Neural cell (in vitro differentiated cells): Measurements from ENCODE around the gene EIF3B. TPM values are rescaled to one million over a fixed set of nuclear protein-coding genes. Genes with fewer than 3 reads are reported as not detected.

Experiments used
- H2AFZ ChIP-seq: fragments of 200-600, 300-800 bp; sonication (generic), shearing (Covaris generic); 2 replicates; pipeline ENCODE4 v1.6.0; 2014; ENCODE audit warnings: low read depth, mild to moderate bottlenecking, antibody characterized with exemption, low read length, moderate library complexity
- H3F3A ChIP-seq: fragments of 200-600 bp; shearing (Covaris generic); 2 replicates; pipeline ENCODE4 v1.6.1; 2016; ENCODE audit warnings: mild to moderate bottlenecking, moderate library complexity, mixed read lengths, antibody characterized with exemption, low read length; ENCODE audit not compliant: insufficient read depth, poor library complexity, severe bottlenecking
- H3K27ac ChIP-seq: fragments of 200-600, 300-800 bp; sonication (generic), shearing (Covaris generic); 2 replicates; pipeline ENCODE4 v1.5.1; 2014; ENCODE audit warnings: mild to moderate bottlenecking, low read length, moderate library complexity
- H3K27me3 ChIP-seq: fragments of 300-800, 200-600 bp; sonication (generic), shearing (Covaris generic); 2 replicates; pipeline ENCODE4 v1.6.0; 2014; ENCODE audit warnings: mild to moderate bottlenecking, low read depth, low read length, moderate library complexity; ENCODE audit not compliant: insufficient read depth
- H3K36me3 ChIP-seq: fragments of 300-800, 200-600 bp; sonication (generic), shearing (Covaris generic); 2 replicates; pipeline ENCODE4 v1.5.1; 2014; ENCODE audit warnings: mild to moderate bottlenecking, antibody characterized with exemption, low read length, moderate library complexity; ENCODE audit not compliant: insufficient read depth
- H3K4me2 ChIP-seq: fragments of 300-800, 200-600 bp; sonication (generic), shearing (Covaris generic); 2 replicates; pipeline ENCODE4 v1.6.0; 2014; ENCODE audit warnings: mild to moderate bottlenecking, low read length
- H3K4me3 ChIP-seq: fragments of 300-800, 200-600 bp; sonication (generic), shearing (Covaris generic); 2 replicates; pipeline ENCODE4 v1.5.1; 2014; ENCODE audit warnings: mild to moderate bottlenecking, low read length, moderate library complexity
- H3K79me2 ChIP-seq: fragments of 200-600 bp; shearing (Covaris generic); replicated peaks from 2 replicates; pipeline ENCODE4 v1.6.0; 2014; ENCODE audit warnings: mild to moderate bottlenecking, low read length, moderate library complexity; ENCODE audit not compliant: insufficient read depth
- H3K9ac ChIP-seq: fragments of 300-800, 200-600 bp; sonication (generic), shearing (Covaris generic); 2 replicates; pipeline ENCODE4 v1.6.1; 2016; ENCODE audit warnings: mild to moderate bottlenecking, low read length, mixed read lengths
- H3K9me2 ChIP-seq: fragments of 200-600 bp; shearing (Covaris generic); 2 replicates; pipeline ENCODE4 v1.6.1; 2016; ENCODE audit warnings: mild to moderate bottlenecking, low read length, mixed read lengths; ENCODE audit not compliant: insufficient read depth
- H3K9me3 ChIP-seq: fragments of 200-600, 300-800 bp; sonication (generic), shearing (Covaris generic); 2 replicates; pipeline ENCODE4 v1.6.1; 2016; ENCODE audit warnings: mild to moderate bottlenecking, mixed run types, low read length, moderate library complexity, mixed read lengths
- H4K20me1 ChIP-seq: fragments of 200-600 bp; shearing (Covaris generic); 2 replicates; pipeline ENCODE4 v1.6.1; 2016; ENCODE audit warnings: mild to moderate bottlenecking, mixed run types; ENCODE audit not compliant: insufficient read depth
- EP300 ChIP-seq: fragments of 450-650 bp; conservative IDR thresholded peaks from 2 replicates; pipeline ENCODE4 v1.6.1; 2014; ENCODE audit warnings: antibody characterized with exemption, mild to moderate bottlenecking, moderate library complexity; ENCODE audit not compliant: poor library complexity, severe bottlenecking
- EZH2 ChIP-seq: fragments of 200-600, 300-800 bp; shearing (Covaris generic), sonication (generic); IDR thresholded peaks from 2 replicates; pipeline ENCODE4 v1.6.1; 2014; ENCODE audit warnings: antibody characterized with exemption, low read length, borderline replicate concordance, mild to moderate bottlenecking; ENCODE audit not compliant: insufficient read depth, poor library complexity, severe bottlenecking
- MXI1 ChIP-seq: fragments of 450-650 bp; conservative IDR thresholded peaks from 2 replicates; pipeline ENCODE4 v1.6.1; 2014; ENCODE audit warnings: antibody characterized with exemption, mild to moderate bottlenecking; ENCODE audit not compliant: poor library complexity, severe bottlenecking
- POLR2AphosphoS5 ChIP-seq: IDR thresholded peaks from 2 replicates; pipeline ENCODE4 v1.6.1; 2012
- RAD21 ChIP-seq: fragments of 450-650 bp; conservative IDR thresholded peaks from 2 replicates; pipeline ENCODE4 v1.6.1; 2014; ENCODE audit warnings: antibody characterized with exemption, mild to moderate bottlenecking, moderate library complexity
- SMC3 ChIP-seq: fragments of 450-650 bp; conservative IDR thresholded peaks from 2 replicates; pipeline ENCODE4 v1.6.1; 2014; ENCODE audit warnings: antibody characterized with exemption, mild to moderate bottlenecking, moderate library complexity; ENCODE audit not compliant: poor library complexity
- TAF1 ChIP-seq: IDR thresholded peaks from 2 replicates; pipeline ENCODE4 v1.6.1; 2012; ENCODE audit warnings: low read depth
- polyA plus RNA-seq: library from polyadenylated mRNA; depleted of rRNA; stranded (reverse); fragments of >200 nt; gene quantifications from 2 replicates; pipeline ENCODE4 v1.2.3, GENCODE V29; 2014
- TF ChIP-seq, protein P1 (sequence below): fragments of 450-650 bp; IDR thresholded peaks from 2 replicates; pipeline ENCODE4 v1.5.1; 2014; ENCODE audit warnings: antibody characterized with exemption, mild to moderate bottlenecking, moderate library complexity; ENCODE audit not compliant: poor library complexity, severe bottlenecking
- TF ChIP-seq, protein P2 (sequence below): IDR thresholded peaks from 2 replicates; pipeline ENCODE4 v1.6.1; 2012; ENCODE audit warnings: borderline replicate concordance

Gene EIF3B
- polyA plus RNA-seq, 1 donor from 2014 or later = 65.1 TPM

- H3K27ac ChIP-seq = no peak overlapping the region
- H4K20me1 ChIP-seq = no peaks in the 10 kb centered on the region
- TF ChIP-seq SMC3 (no peak), POLR2AphosphoS5 (no peak), TAF1 (no peak), RAD21 (no peak), EZH2 (no peak)
- TF ChIP-seq, protein P1, sequence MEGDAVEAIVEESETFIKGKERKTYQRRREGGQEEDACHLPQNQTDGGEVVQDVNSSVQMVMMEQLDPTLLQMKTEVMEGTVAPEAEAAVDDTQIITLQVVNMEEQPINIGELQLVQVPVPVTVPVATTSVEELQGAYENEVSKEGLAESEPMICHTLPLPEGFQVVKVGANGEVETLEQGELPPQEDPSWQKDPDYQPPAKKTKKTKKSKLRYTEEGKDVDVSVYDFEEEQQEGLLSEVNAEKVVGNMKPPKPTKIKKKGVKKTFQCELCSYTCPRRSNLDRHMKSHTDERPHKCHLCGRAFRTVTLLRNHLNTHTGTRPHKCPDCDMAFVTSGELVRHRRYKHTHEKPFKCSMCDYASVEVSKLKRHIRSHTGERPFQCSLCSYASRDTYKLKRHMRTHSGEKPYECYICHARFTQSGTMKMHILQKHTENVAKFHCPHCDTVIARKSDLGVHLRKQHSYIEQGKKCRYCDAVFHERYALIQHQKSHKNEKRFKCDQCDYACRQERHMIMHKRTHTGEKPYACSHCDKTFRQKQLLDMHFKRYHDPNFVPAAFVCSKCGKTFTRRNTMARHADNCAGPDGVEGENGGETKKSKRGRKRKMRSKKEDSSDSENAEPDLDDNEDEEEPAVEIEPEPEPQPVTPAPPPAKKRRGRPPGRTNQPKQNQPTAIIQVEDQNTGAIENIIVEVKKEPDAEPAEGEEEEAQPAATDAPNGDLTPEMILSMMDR = no peak
- TF ChIP-seq, protein P2, sequence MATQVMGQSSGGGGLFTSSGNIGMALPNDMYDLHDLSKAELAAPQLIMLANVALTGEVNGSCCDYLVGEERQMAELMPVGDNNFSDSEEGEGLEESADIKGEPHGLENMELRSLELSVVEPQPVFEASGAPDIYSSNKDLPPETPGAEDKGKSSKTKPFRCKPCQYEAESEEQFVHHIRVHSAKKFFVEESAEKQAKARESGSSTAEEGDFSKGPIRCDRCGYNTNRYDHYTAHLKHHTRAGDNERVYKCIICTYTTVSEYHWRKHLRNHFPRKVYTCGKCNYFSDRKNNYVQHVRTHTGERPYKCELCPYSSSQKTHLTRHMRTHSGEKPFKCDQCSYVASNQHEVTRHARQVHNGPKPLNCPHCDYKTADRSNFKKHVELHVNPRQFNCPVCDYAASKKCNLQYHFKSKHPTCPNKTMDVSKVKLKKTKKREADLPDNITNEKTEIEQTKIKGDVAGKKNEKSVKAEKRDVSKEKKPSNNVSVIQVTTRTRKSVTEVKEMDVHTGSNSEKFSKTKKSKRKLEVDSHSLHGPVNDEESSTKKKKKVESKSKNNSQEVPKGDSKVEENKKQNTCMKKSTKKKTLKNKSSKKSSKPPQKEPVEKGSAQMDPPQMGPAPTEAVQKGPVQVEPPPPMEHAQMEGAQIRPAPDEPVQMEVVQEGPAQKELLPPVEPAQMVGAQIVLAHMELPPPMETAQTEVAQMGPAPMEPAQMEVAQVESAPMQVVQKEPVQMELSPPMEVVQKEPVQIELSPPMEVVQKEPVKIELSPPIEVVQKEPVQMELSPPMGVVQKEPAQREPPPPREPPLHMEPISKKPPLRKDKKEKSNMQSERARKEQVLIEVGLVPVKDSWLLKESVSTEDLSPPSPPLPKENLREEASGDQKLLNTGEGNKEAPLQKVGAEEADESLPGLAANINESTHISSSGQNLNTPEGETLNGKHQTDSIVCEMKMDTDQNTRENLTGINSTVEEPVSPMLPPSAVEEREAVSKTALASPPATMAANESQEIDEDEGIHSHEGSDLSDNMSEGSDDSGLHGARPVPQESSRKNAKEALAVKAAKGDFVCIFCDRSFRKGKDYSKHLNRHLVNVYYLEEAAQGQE = no peak
- H3F3A ChIP-seq = no peaks in the 10 kb centered on the region
- no peak overlapping the region for H3K4me2 ChIP-seq
- H2AFZ ChIP-seq = no peak overlapping the region
- no peaks in the 10 kb centered on the region for H3K9me3 ChIP-seq
- no peak overlapping the region for H3K4me3 ChIP-seq
- H3K9ac ChIP-seq = no peak overlapping the region
- no peaks in the 10 kb centered on the region for H3K36me3 ChIP-seq
- H3K27me3 ChIP-seq = no peaks in the 10 kb centered on the region
- no peaks in the 10 kb centered on the region for H3K79me2 ChIP-seq
- no peaks in the 10 kb centered on the region for H3K9me2 ChIP-seq
Observed at GRCh38 chr7:2380461-2380860, 25.8 kb downstream of the EIF3B start.

DNA sequence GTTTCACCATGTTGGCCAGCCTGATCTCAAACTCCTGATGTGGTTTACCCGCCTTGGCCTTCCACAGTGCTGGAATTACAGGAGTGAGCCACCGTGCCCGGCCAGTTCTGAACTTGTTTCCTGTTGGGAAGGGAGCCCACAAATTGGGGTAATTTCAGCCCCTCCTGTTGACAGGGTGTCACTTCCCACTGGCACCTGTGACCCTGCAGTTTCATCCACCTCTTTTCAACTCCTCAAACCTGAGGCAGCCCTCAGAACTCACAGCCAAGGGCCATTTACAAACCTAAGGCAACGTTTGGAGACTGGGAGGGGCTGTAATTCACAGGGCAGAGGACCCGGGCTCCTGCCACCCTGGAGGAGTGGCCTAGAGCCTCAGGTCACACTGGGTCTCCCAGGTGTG is 26.6 kb downstream of the EIF3B start:
- no peaks in the 10 kb centered on the region for H3K36me3 ChIP-seq
- H3K27ac ChIP-seq = no peak overlapping the region

More for the DNA sequence above, 26.6 kb downstream of the EIF3B start:
- H3K27me3 ChIP-seq = no peaks in the 10 kb centered on the region
- H3K9me2 ChIP-seq = no peaks in the 10 kb centered on the region
- TF ChIP-seq, protein P2 = no peak
- no peak for TF ChIP-seq EP300
- TF ChIP-seq, protein P1 = no peak
- no peak for TF ChIP-seq EZH2
- TF ChIP-seq SMC3 = no peak
- TF ChIP-seq POLR2AphosphoS5 = no peak
- no peak for TF ChIP-seq TAF1
- no peak for TF ChIP-seq RAD21
- no peak for TF ChIP-seq MXI1
- H3K4me3 ChIP-seq = no peak overlapping the region
- no peaks in the 10 kb centered on the region for H3F3A ChIP-seq
- H3K9me3 ChIP-seq = no peaks in the 10 kb centered on the region
- no peaks in the 10 kb centered on the region for H3K79me2 ChIP-seq
- no peak overlapping the region for H3K4me2 ChIP-seq
- no peaks in the 10 kb centered on the region for H4K20me1 ChIP-seq
- H2AFZ ChIP-seq = no peak overlapping the region
- no peak overlapping the region for H3K9ac ChIP-seq
